Myocyte (in vitro differentiated cells): Measurements from ENCODE around the gene AGK. TPM values are rescaled to one million over a fixed set of nuclear protein-coding genes. Genes with fewer than 3 reads are reported as not detected.
"Not testable (repeated sequence)": the region's sequence is repeated elsewhere in the genome, so short reads cannot be mapped to it uniquely, and the experiment has no call there.

Source experiments
- DNase-seq: peaks from one replicate; pipeline ENCODE4 v3.0.0-alpha.2; 2012; ENCODE audit warnings: low read depth
- total RNA-seq: library from RNA; depleted of rRNA; stranded (reverse); fragments of >200 nt; gene quantifications from 2 replicates; pipeline ENCODE4 v1.2.3, GENCODE V29; 2014

AGK gene
- total RNA-seq, 1 donor from 2014 or later: 31.0 TPM

GRCh38 chr7:141674171-141674671, 123.0 kb downstream of the AGK start:
- DNase-seq: no peak

DNA sequence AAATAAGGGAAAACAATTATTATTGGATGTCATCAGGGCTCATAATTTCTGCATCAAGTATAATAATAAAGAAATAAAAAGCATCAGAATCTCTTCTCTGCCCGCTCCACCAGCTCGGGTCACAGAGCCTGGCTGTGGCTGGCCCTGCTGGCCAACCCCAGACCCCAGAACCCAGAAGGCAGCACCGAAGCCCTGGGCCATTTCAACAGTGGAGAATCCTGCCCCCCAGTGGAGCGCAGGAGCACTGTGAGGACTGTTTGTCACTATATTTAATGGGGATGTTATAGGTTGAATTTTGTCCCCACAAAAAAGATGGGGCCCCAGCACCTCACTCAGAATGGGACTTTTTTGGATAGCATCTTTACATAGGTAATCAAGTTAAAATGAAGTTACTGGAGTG, 123.5 kb downstream of the AGK start:
- DNase-seq: no peak

DNA sequence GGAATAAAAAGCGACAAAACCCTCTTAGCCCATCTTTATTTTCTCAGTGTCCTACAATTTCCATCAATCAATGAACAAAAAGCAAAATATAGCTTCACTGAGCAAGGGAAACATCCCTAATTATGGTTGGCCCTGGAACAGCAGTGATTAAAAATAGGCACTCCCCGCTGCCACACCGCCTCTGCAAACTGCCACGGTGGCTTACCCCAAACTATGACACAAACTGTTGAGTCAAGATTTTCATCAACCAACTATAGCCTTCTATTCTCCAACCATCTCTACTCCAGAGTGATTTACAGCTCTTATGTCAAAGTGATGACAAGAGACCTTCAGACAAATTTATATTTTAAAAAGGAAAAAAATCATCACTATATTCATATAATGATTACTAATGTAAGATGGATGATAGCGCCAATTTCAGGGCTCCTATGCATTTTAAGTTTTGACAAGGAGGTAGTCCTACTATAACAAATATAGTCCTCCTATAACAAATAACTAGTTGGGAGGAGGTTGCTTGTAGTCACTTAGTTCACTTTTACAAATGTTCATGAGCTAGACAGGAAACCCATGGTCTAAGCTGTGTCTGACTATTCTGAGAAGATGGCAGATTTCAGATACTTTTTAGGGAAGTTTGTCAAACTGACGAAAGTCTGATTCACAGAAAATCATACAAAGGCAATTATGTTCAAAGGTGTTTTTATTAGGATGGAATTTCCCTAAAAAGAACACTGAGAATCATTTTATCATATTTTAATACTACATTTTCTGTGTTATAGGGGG, 124.4 kb downstream of the AGK start:
- DNase-seq: peak; percentile 27

GRCh38 chr7:141676618-141677017, 125.4 kb downstream of the AGK start:
- no peak for DNase-seq

DNA sequence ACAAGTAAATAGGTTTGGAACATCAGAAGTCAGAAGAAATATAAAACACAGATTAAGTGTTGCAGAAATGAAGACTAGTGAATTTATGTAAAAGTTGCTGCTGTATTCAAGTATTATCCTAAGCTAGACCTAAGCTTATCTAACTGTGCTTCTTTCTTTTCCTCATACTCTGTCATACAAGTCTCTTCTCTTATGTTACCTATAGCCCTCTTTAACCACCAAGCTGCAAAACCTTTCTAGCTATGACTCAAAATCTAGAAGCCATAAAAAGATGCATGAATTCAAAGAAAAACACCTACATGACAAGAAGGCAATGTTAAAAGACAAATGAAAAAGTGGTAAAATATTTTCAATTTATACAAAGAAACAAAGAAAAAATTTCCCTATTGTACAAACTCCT, 127.8 kb downstream of the AGK start:
- no peak for DNase-seq

GRCh38 chr7:141685285-141686023, 134.2 kb downstream of the AGK start:
- DNase-seq: peak; percentile 58

DNA sequence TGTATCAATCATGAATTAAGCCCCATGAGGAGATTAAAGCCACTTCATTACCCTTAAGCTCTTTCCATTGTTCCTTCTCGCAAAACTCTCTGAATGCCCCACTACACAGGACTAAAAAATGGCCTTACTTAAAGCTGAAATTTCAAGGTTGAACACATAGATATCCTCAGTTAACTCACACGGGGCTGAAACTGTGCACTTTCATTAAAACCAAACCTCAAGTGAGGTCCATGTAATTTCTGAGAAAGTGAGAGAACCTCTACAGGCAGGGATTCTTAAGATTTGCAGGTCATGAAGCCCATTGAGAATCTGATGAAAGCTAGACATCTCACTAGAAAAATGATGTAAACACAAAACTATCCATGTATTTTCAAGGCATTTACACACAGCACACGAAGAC, 134.9 kb downstream of the AGK start:
- DNase-seq: no peak

- DNase-seq: no peak
Observed at GRCh38 chr7:141686670-141687069, 135.5 kb downstream of the AGK start.

DNA sequence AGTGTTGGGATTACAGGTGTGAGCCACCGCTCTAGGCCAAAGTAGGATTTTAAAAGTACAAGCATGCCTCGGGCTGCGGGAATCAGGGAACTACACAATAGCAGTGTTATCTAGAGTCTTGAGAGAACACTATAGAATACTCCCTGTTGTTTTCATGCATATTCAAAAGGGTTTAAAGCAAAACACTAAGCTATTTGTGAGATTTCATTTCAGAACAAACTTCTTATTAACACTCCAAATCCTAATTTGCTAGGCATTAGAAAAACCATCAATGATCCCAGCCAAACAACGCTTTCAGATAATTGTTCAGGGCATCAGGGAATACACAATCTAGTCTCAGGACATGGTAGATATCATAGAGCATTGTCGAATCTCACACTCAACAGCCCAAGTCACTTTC, 136.8 kb downstream of the AGK start:
- DNase-seq: no peak

DNA sequence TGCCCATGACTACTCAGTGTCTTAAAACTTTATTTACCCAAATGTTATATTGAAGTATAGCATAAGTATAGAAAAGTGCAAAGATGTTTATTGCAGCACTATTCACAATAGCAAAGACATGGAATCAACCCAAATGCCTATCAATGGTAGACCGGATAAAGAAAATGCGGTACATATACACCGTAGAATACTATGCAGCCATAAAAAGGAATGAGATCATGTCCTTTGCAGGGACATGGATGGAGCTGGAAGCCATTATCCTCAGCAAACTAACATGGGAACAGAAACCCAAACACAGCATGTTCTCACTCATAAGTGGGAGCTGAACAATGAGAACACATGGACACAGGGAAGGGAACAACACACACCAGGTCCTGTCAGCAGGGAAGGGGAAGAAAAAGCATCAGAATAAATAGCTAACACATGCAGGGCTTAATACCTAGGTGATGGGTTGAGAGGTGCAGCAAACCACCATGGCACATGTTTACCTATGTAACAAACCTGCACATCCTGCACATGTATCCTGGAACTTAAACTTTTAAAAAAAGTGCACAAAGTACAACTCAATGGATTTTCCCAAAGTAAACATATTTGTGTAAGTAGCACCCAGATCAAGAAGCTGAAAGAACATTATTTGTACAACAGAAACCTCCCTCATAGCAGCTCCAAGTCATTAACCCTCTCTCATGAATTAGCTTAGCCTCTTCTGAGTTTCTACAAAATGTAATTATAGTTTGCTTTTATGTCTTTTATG, 138.0 kb downstream of the AGK start:
- not testable (repeated sequence) for DNase-seq

DNA sequence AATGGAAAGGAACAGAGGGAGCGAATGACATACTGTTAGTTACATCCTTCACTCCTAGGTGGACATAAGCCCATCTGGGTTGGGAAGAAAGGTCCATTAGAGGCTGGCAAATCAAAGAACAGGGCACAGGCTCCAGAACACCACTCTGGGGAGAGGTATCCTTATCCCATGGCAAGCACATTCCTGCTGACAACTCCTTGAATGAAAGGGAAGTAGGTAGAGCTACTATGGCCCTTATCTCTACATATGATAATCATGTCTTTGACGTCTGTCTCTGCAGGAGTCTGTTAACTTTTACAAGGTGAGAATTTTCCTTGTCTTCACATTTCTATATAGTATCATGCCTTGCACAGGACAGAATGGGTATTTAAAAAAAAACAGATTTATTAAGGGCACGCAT, 140.3 kb downstream of the AGK start:
- no peak for DNase-seq

- no peak for DNase-seq
Observed at GRCh38 chr7:141691961-141692360, 140.8 kb downstream of the AGK start.

GRCh38 chr7:141693082-141693481, 141.9 kb downstream of the AGK start:
- DNase-seq: no peak

DNA sequence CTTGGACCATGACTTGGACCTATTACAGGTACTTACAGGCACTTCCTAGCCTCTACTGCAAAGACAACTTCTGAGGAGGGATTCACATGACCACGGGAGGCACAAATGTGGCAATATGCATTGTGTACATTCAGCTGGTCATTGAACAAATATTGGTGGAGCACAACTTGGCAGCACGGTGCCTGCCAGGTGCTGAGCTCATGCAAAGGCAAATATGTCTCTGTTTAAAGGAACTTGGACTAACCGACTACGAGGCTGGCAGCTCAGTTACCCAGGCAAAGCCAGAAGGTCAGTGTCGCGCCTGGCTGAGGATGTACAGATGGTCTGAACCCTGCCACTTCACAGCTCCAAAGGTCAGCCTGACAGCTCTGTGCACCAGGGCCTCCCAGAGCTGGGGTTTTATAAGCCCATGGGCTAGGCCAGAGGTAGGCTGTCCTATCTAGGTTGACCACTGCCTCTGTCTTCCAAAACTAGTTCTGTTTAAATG, 144.6 kb downstream of the AGK start:
- DNase-seq: no peak

DNA sequence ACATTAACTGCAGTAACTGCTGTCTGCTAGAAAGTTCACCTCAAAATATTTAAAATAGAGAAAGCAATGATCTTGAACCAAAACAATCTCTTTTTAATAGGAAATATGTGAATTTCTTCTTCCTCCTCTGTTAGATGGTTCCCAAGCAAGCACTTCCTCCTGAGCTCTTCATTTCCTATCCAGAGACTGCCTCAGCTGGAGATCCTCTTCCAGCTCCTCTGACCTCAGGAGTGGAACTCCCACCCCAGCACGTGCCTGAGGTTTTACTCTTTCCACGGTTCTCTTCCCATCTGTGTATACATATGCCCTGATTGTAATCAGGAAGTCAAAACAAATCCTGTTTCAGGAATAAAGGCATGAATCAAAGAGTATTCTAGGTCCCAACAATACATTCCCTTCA, 145.1 kb downstream of the AGK start:
- DNase-seq: no peak

GRCh38 chr7:141697211-141697871, 146.1 kb downstream of the AGK start:
- peak; percentile 80 for DNase-seq

DNA sequence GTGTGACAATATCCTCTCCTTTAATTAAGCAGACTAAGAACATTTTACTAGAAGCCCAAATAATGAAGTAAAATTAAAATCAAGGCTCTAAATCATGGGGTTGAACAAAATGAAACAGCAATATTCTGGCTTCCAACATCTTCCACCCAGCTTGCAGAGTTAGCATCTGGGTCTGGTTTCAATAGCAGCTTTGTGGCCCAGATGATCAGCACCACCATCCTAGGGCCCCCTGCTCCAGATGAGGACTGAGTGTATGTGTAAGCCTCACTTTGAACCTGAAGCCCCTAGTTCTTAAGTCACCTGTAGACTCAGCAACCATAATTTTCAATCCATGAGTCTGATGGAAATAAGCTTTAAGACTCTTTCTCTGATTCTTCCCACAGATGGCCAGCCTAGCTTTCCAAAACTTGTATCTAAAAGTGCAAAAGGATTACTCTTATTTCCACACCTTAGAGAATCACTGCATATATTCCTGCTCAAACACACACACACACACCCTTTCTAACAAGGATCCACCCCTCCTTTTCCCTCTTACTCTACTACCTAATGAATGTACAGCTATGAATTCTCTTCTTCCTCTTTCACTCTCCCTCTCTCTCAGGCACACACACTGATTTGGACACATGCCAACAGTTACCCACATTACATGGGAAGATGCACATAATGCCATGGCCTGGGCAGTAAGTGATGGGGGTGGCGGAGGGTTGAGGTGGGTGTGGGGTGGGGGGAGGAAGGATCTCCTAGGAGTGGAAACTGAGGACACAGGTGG, 147.2 kb downstream of the AGK start:
- no peak for DNase-seq

DNA sequence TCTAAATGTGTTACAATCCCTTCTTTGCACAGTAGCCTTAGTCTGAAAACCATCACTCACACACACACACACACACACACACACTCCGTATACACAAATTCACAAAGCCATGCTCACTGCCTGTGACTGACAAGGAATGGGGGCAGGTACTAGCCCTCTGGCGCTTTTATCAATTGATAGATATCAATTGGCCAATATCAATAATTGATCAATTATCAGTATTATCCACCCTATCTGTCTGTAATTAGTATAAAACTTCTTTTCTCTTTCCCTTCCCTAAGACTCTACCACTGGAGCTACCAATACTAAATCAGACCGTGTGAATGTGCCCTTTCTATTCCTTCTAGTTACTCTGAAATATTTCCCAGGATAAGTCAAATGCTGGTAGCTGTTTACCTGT, 148.7 kb downstream of the AGK start:
- DNase-seq: no peak

DNA sequence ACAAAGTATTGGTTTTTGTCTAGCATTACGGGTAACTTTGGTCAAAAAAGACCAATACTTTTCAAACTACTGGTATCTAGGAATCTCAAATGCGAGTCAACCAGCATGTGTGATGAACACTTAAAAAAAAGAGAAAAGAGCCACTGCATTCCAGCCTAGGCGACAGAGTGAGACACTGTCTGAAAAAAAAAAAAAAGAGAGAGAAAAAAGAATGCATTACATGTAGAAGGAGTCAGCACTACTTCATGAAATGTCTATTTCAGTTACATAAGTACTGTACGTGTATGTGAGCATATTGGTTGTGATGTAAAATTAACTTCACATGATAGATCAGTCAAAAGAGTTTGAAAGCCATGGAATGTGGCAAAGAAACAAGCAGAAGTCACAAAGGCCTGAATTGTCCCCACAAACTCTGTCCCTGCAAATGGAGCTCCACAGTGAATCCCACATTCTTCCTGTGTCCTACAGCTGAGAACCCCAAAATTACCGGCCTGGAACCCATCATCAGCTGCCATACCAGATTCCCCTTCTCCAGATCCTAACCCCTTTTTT, 149.2 kb downstream of the AGK start:
- DNase-seq: no peak

DNA sequence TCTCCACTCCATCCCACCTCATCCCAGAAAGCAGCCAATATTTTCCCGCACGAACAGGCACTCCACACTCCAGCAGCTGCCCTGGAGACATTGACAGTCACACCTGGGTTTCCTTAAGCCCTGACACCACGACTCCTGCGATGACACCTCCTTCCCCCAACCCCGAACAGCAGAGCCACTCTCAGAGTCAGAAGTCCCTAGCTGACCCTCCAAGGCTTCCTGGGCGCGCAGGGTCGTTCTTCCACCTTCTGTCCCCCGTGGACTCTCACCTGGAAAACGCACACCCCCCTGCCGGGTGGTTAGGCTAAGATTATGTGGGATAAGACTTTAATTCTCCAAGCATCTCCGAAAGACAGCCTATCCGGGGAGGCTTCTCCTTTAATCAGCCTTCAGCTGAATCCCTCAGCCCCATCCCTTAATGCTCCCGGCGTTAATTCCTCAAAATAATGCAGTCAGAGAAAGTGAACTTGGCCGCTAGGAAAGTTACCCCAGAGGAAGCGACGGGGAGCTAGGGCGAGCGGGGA, 149.7 kb downstream of the AGK start:
- peak; percentile 11 for DNase-seq
